ENCODE data around the gene RPS6KA3. TPM values are rescaled to one million over a fixed set of nuclear protein-coding genes. Genes with fewer than 3 reads are reported as not detected.

Gene RPS6KA3
- total RNA-seq, 4 donors from 2014 or later, result 39.5 to 90.3 (median 55.1) TPM

DNA sequence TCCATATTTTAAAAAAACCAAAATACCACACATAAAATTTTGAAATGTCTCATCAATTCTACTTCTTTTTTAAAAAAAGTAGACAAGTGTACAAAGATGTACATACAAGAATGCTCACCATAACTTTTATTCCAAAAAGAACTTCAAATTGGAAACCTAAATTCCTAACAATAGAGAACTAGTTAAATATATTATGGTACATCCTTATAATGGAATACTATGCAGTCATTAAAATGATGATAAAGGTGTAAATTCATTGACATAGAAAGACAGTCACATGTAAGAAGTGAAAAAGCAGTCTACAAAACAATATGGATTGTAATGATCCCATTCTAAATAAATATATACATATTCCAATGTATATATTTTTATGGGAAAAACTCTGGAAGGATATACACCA, 31.0 kb downstream of the RPS6KA3 start:
- no peak for DNase-seq (ENCODE audit: low spot score)
- TF ChIP-seq CTCF (IDR thresholded peaks at IDR 0.05), result no peak
- no peak for ATAC-seq (ENCODE audit: low FRiP score)

DNA sequence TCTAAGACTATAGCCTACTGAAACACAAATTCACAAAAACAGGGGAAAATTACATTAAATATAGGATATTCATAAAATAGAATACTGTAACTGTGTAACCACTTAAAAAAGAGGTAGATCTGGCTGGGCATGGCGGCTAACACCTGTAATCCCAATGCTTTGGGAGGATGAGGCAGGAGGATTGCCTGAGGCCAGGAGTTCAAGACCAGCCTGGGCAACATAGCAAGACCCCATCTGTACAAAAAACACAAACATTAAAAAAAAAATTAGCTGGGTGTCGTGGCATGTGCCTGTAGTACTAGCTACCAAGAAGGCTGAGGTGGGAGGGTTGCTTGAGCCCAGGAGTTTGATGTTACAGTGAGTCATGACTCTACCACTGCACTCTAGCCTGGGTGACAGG, 33.4 kb downstream of the RPS6KA3 start:
- no peak for DNase-seq (ENCODE audit: low spot score)
- ATAC-seq (ENCODE audit: low FRiP score), result no peak
- no peak for TF ChIP-seq CTCF (IDR thresholded peaks at IDR 0.05)

DNA sequence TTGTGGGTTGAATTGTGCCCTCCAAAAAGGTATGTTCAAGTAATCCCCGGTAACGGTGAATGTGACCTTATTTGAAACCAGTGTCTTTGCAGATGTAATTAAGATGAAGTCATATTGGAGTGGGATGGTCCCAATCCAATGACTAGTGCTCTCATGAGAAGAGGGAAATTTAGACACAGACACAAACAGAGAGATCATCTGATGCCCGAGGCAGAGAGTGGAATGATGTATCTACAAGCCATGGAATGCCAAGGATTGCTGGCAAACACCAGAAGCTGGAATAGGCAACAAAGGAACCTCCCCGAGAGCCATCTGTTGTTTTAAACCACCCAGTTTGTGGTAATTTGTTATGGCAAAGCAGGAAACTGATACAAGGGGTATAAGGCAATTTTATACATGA, 35.1 kb downstream of the RPS6KA3 start:
- no peak for ATAC-seq (ENCODE audit: low FRiP score)
- TF ChIP-seq CTCF (IDR thresholded peaks at IDR 0.05), result no peak
- no peak for DNase-seq (ENCODE audit: low spot score)

DNA sequence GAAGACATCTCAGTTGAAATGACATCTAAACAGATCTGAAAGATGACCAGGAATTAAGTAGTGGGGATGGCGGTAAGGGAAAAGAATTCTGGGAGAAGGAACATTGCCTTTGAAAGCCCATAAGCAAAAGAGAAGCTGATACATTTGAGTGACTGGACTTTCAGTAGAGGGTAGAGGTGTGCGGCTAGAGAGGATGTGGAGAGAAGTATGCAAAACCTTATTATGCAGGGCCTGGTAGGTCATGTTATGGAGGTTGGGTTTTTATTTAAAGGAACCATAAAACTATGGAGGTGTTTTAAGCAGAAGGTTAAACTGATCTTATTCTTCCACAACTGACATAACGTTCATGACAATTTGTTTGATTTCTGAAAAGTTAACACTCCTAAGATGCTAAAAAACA, 36.3 kb downstream of the RPS6KA3 start:
- ATAC-seq (ENCODE audit: low FRiP score) (no peak), DNase-seq (ENCODE audit: low spot score) (no peak)
- TF ChIP-seq CTCF (IDR thresholded peaks at IDR 0.05), result no peak

GRCh38 chrX:20229155-20229554, 37.6 kb downstream of the RPS6KA3 start:
- ATAC-seq (ENCODE audit: low FRiP score) (no peak), DNase-seq (ENCODE audit: low spot score) (no peak)
- TF ChIP-seq CTCF (IDR thresholded peaks at IDR 0.05), result no peak

- no peak for TF ChIP-seq CTCF (IDR thresholded peaks at IDR 0.05)
- DNase-seq (ENCODE audit: low spot score) (no peak), ATAC-seq (ENCODE audit: low FRiP score) (no peak)
These were observed 38.5 kb downstream of the RPS6KA3 start for GRCh38 chrX:20228245-20228644.

DNA sequence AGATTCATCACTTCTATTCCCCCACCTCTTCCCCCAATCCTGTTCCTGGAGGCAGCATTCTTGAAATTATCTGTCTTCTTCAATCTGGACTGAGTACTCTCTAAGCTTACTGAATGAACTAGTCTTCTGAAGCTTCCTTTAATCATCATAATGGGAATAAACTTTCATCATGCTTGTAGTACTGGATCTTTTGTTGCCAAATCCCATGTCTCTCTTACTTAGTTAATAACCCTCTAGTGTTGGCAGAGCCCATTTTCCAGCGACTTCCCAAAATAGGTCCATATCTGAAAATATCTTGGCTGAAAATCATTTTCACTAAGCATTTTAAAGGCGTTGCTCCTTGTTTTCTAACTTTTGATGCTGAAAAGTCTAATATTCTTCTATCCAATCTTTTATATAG, 39.6 kb downstream of the RPS6KA3 start:
- ATAC-seq (ENCODE audit: low FRiP score) (no peak), DNase-seq (ENCODE audit: low spot score) (no peak)
- TF ChIP-seq CTCF (IDR thresholded peaks at IDR 0.05), result no peak

Data from omental fat pad (tissue), 4 donors.